Prostate gland (tissue), 2 donors: ENCODE measurements around the gene EVX1. TPM values are rescaled to one million over a fixed set of nuclear protein-coding genes. Genes with fewer than 3 reads are reported as not detected.

Experiments used
- DNase-seq: peaks from one replicate; pipeline ENCODE4 v3.0.0-alpha.2; 2019; ENCODE audit warnings: low spot score
- H3K27ac ChIP-seq, 2 donors: fragments of 200-600 bp; sonication (generic); 2 replicates each; pipeline ENCODE4 v1.5.1; 2017 to 2019
- H3K27me3 ChIP-seq: fragments of 200-600 bp; sonication (generic); replicated peaks from 2 replicates; pipeline ENCODE4 v1.5.1; 2019; ENCODE audit not compliant: insufficient read depth
- H3K36me3 ChIP-seq, 2 donors: fragments of 200-600 bp; sonication (generic); 1 replicate in 1 of 2; 2 replicates in 1 of 2; pipeline versions ENCODE4 v1.5.1 to v1.8.1; 2017 to 2019
- H3K4me1 ChIP-seq: fragments of 200-600 bp; sonication (generic); replicated peaks from 2 replicates; pipeline ENCODE4 v1.5.1; 2019
- H3K4me3 ChIP-seq, 2 donors: fragments of 200-600 bp; sonication (generic); 2 replicates each; pipeline ENCODE4 v1.5.1; 2017 to 2019
- H3K9me3 ChIP-seq: fragments of 200-600 bp; sonication (generic); 2 replicates; pipeline ENCODE4 v1.5.1; 2017
- POLR2A ChIP-seq: fragments of 450-650 bp; IDR thresholded peaks from one replicate; pipeline ENCODE4 v1.6.1; 2016; ENCODE audit warnings: antibody characterized with exemption, mild to moderate bottlenecking
- POLR2AphosphoS5 ChIP-seq: sonication (generic); formaldehyde crosslinking; IDR thresholded peaks from one replicate; pipeline ENCODE4 v1.6.1; 2017; ENCODE audit warnings: antibody characterized with exemption
- WGBS: methylation state at CpG from one replicate; pipeline ENCODE4 v1.1.5; 2018; 5-methylcytosine and 5-hydroxymethylcytosine counted together
- intact Hi-C: fragments of 100-400 bp; cut with DNase I; formaldehyde crosslinking; loops from one replicate; pipeline ENCODE4 v1.14.2; 2022
- total RNA-seq, 2 donors: library from RNA; depleted of rRNA; stranded (reverse); fragments of >200 nt; gene quantifications; one replicate each; pipeline ENCODE4 v1.1.0, GENCODE V29; 2016
- TF ChIP-seq, protein P1 (sequence below), 4 experiments: fragments of 200-600 bp in 2 of 4; fragments of 450-650 bp in 2 of 4; sonication (generic) in 2 of 4; IDR thresholded peaks; 1 replicate in 3 of 4; 2 replicates in 1 of 4; pipeline ENCODE4 v1.5.1; 2016 to 2019; ENCODE audit warnings: antibody characterized with exemption in 4 of 4, mild to moderate bottlenecking in 2 of 4, moderate library complexity in 2 of 4

The EVX1 gene
- total RNA-seq, 2 donors from 2014 or later, result 5.1 to 5.9 TPM

DNA sequence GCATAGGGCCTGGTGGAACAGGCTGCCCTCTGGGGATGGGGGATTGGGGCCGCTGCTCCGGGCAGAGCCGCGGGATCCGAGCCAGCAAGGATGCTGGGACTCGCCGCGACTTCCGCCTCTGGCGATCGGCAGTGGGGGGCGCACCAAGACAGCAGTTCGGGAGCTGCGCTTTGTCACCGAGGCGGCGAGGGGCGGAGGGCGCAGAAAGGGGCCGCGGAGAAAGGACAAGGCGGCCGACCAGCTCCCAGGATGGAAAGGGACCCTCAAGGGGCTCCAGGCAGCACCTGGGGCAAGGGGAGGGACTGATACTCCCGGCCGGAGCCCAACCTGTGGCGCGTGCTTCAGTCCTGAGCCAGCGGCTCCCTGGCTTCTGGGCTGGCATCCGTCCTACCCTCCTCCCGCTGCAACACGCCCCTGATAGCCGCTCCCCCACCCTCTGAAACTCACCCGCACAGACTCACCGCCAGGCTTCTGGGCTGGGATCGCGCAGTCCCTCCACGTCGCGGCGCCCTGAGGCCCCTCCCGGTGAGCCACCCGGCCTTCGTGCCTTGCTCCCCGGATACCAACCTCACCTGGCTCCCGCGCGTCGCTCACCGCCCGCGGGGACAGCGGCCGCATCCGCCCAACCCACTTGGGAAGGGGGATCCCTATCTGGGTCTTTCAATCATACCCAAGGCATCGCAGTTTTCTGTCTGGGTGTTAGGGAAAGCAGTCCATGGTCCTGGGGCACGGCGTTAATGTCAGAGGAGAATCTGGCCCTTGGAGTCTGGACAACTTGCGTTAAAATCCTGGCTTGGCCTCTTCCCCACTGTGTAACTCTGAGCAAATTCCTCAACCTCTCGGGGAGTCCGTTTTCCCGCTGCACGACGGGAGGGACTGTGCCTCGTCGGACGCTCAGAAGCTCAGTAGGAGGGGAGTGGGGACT is 7.0 kb upstream of the EVX1 start:
- Histone ChIP-seq H3K9me3 (no peaks in the 10 kb centered on the region), H3K27me3 (no peaks in the 10 kb centered on the region), H3K27ac (peak overlapping the region; percentile 55 to 56), H3K4me3 (peak overlapping the region; percentile 48 to 54), H3K36me3 (no peaks in the 10 kb centered on the region), H3K4me1 (no peaks in the 10 kb centered on the region)
- TF ChIP-seq POLR2A, result peak; percentile 18
- no peak for TF ChIP-seq POLR2AphosphoS5
- TF ChIP-seq, protein P1, sequence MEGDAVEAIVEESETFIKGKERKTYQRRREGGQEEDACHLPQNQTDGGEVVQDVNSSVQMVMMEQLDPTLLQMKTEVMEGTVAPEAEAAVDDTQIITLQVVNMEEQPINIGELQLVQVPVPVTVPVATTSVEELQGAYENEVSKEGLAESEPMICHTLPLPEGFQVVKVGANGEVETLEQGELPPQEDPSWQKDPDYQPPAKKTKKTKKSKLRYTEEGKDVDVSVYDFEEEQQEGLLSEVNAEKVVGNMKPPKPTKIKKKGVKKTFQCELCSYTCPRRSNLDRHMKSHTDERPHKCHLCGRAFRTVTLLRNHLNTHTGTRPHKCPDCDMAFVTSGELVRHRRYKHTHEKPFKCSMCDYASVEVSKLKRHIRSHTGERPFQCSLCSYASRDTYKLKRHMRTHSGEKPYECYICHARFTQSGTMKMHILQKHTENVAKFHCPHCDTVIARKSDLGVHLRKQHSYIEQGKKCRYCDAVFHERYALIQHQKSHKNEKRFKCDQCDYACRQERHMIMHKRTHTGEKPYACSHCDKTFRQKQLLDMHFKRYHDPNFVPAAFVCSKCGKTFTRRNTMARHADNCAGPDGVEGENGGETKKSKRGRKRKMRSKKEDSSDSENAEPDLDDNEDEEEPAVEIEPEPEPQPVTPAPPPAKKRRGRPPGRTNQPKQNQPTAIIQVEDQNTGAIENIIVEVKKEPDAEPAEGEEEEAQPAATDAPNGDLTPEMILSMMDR (IDR thresholded peaks at IDR 0.05), result peak; percentile 39 to 78 (median 68)
- DNase-seq, result peak; percentile 77
- WGBS, result 6% methylated on average over 61 of the region's 66 CpGs
- intact Hi-C loops, result loop anchor here (2.0 to 10.0 kb wide), 3 partner anchors 159 to 692 kb away; no protein-coding TSS in a partner anchor

DNA sequence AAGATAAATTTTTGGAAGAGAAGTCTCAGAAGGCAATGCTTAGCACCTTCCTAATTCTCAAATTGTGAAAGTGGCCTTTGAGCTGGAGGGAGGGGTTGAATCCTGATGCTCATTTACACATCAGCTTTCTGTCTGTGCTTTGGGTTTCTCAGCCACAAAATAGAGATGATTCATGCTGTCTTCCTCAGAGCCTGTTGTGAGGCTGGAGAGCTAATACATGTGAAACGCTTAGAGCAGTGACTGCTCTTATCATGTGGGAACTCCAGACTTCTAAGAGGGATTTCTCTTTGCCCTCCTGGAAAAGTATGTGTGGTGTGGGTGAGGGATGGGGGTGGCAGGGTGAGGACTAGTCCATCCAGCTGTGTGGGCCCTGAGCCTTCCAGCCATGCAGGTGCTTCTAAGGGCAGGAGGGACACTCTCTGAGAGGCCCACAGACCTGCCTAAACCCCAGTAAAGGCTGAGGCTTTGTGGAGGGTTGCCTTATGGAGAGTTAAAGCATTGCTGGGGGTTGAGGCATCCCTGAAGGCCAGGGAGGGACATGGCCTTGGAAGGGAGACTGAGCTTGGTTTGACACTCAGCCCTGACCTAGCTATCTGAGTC is 4.8 kb upstream of the EVX1 start:
- no peaks in the 10 kb centered on the region for H3K36me3 ChIP-seq
- H3K4me1 ChIP-seq, result no peaks in the 10 kb centered on the region
- 88% methylated on average over 1 of the region's 1 CpG for WGBS
- H3K4me3 ChIP-seq, result no peak overlapping the region
- no peaks in the 10 kb centered on the region for H3K9me3 ChIP-seq
- no peaks in the 10 kb centered on the region for H3K27me3 ChIP-seq
- no peak for DNase-seq
- no peak overlapping the region for H3K27ac ChIP-seq
- TF ChIP-seq, protein P1 (IDR thresholded peaks at IDR 0.05), result no peak
- TF ChIP-seq POLR2AphosphoS5, result no peak
- intact Hi-C loops, result loop anchor here (5.0 to 10.0 kb wide), 2 partner anchors 157 to 689 kb away; no protein-coding TSS in a partner anchor

DNA sequence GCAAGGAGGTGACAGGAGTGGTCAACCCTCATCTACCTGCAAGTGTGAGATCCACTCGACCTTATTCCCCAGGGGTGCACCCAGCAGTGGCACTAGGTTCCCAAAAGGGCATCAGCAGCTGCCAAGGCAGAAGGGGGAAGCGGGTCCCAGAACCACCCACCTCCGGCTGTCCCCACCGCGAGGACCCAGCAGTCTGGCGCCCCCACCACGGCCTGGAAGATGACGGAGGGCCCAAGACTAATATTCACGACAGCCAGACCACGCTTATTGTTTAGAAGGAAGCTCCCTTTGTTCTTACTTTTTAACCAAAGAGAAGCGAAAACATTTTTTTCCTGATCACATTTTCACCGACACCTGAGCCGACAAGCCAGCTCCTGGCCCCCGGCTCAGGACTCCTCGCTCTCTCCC is 3.6 kb upstream of the EVX1 start:
- Histone ChIP-seq H3K36me3 (no peaks in the 10 kb centered on the region), H3K27ac (peak overlapping the region; percentile 40 to 44), H3K4me3 (peak overlapping the region; percentile 18 to 34), H3K27me3 (no peaks in the 10 kb centered on the region), H3K9me3 (no peaks in the 10 kb centered on the region), H3K4me1 (peaks cover 3% of the 10 kb centered on the region)
- 57% methylated on average over 15 of the region's 15 CpGs for WGBS
- TF ChIP-seq POLR2A (no peak), POLR2AphosphoS5 (no peak)
- TF ChIP-seq, protein P1 (IDR thresholded peaks at IDR 0.05), result no peak
- DNase-seq, result no peak
- intact Hi-C loops, result loop anchor here (5.0 to 10.0 kb wide), 2 partner anchors 156 to 688 kb away; no protein-coding TSS in a partner anchor

DNA sequence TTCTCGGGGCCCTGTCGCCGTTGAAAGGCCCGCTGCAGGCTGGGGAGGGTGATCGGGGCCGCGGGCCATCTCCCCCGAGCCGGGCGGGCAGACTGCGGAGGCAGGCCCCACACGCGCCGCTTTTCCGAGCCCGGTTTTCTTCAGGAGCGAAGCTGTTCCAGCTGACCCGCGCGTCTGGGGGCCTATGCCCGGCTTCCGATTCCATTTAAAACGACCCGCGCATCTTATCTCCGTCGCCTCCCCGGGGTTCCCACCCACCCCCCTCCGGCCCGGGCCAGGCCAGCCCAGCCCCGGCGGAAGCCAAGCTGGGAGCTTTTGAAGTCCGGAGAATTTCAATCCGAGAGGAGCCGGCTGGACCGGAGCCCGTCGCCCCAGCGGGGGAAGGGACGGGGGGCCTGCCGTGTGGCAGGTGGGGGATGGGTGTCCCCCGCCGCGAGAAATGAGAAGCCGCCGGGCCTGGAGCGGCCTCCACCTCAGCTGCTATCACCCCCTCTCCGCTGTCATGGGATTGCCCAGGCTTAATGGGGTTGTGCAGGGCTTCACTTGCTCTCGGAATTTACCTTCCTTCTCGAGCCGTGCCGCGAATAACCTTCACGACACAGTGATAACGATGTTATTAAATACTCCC is 3.1 kb upstream of the EVX1 start:
- intact Hi-C loops, result loop anchor here (5.0 to 10.0 kb wide), 2 partner anchors 155 to 688 kb away; no protein-coding TSS in a partner anchor
- Histone ChIP-seq H3K27ac (peak overlapping the region; percentile 40 to 44), H3K4me3 (peak overlapping the region; percentile 18 to 34), H3K4me1 (peaks cover 3% of the 10 kb centered on the region), H3K36me3 (no peaks in the 10 kb centered on the region), H3K9me3 (no peaks in the 10 kb centered on the region), H3K27me3 (no peaks in the 10 kb centered on the region)
- no peak for DNase-seq
- 11% methylated on average over 54 of the region's 55 CpGs for WGBS
- TF ChIP-seq, protein P1 (IDR thresholded peaks at IDR 0.05), result no peak
- TF ChIP-seq POLR2A (no peak), POLR2AphosphoS5 (no peak)
